Activated gamma-delta T cell treated with Interleukin-2 at 50 U/mL for 16 hours (primary cell): ENCODE measurements around the gene ZDHHC12.

Experiments used
- DNase-seq: peaks from one replicate; pipeline ENCODE4 v3.0.0-alpha.2; 2020

The ZDHHC12 gene

GRCh38 chr9:128723866-128724743 is at the start of gene ZDHHC12:
Gene ZDHHC12 (minus strand): TSS chr9:128724127. CDS start chr9:128724093, 34 bp downstream.
- peak; percentile 100 for DNase-seq

GRCh38 chr9:128773049-128773448 is 49.1 kb upstream of the ZDHHC12 start:
- DNase-seq: no peak

GRCh38 chr9:128771745-128772519 is 48.0 kb upstream of the ZDHHC12 start, which contains the start of gene ZER1:
Gene ZER1 (minus strand): TSS chr9:128771927. CDS start chr9:128755565, 16,362 bp downstream.
- peak; percentile 93 for DNase-seq

GRCh38 chr9:128771094-128771721 is 47.3 kb upstream of the ZDHHC12 start:
- no peak for DNase-seq

- no peak for DNase-seq
These were observed 46.5 kb upstream of the ZDHHC12 start for GRCh38 chr9:128770286-128771030.

- no peak for DNase-seq
These were observed 44.7 kb upstream of the ZDHHC12 start for GRCh38 chr9:128768606-128769005.

- DNase-seq: no peak
These were observed 41.6 kb upstream of the ZDHHC12 start for GRCh38 chr9:128765499-128765898.

GRCh38 chr9:128764361-128764760 is 40.4 kb upstream of the ZDHHC12 start:
- no peak for DNase-seq

- no peak for DNase-seq
These were observed 38.9 kb upstream of the ZDHHC12 start for GRCh38 chr9:128762671-128763449.

- no peak for DNase-seq
These were observed 33.7 kb upstream of the ZDHHC12 start for GRCh38 chr9:128757602-128758001.

GRCh38 chr9:128753627-128754026 is 29.7 kb upstream of the ZDHHC12 start:
- no peak for DNase-seq

- no peak for DNase-seq
These were observed 27.1 kb upstream of the ZDHHC12 start for GRCh38 chr9:128750926-128751595.

- DNase-seq: no peak
These were observed 23.3 kb upstream of the ZDHHC12 start for GRCh38 chr9:128747241-128747640.

GRCh38 chr9:128743421-128743820 is 19.5 kb upstream of the ZDHHC12 start:
- DNase-seq: no peak

- no peak for DNase-seq
These were observed 18.5 kb upstream of the ZDHHC12 start for GRCh38 chr9:128742401-128742800.

- DNase-seq: no peak
These were observed 11.4 kb upstream of the ZDHHC12 start for GRCh38 chr9:128735373-128735772.

GRCh38 chr9:128733256-128733655 is 9.3 kb upstream of the ZDHHC12 start:
- DNase-seq: no peak

- DNase-seq: no peak
These were observed 8.6 kb upstream of the ZDHHC12 start for GRCh38 chr9:128732576-128732975.

GRCh38 chr9:128731691-128732090 is 7.8 kb upstream of the ZDHHC12 start:
- no peak for DNase-seq

GRCh38 chr9:128731093-128731492 is 7.2 kb upstream of the ZDHHC12 start:
- no peak for DNase-seq
